Activated T-helper 1 cell treated with anti-CD3 and anti-CD28 coated beads, Interleukin-12 subunit alpha, Interleukin-12 subunit beta, Interleukin-2, Interleukin-4 antibody, amounts not matched to agents 30 ng/mL and 10 ng/mL and 1 ng/mL, durations not matched to agents 14 hours and 24 hours and 36 hours (primary cell): Measurements from ENCODE around the gene CCR4. TPM values are rescaled to one million over a fixed set of nuclear protein-coding genes. Genes with fewer than 3 reads are reported as not detected.
"Not testable (repeated sequence)": the region's sequence is repeated elsewhere in the genome, so short reads cannot be mapped to it uniquely, and the experiment has no call there.

Source experiments
- DNase-seq: peaks from one replicate; pipeline ENCODE4 v3.0.0; 2021; ENCODE audit warnings: low spot score
- H3K27ac Mint-ChIP-seq: one replicate; pipeline ENCODE4 v1.8.0; 2021; ENCODE audit warnings: mild to moderate bottlenecking, mixed read lengths
- H3K27me3 Mint-ChIP-seq: one replicate; pipeline ENCODE4 v1.8.0; 2022; ENCODE audit warnings: mild to moderate bottlenecking, moderate library complexity, mixed read lengths; ENCODE audit not compliant: insufficient read depth
- H3K36me3 Mint-ChIP-seq: one replicate; pipeline ENCODE4 v1.8.0; 2021; ENCODE audit warnings: low read depth, mixed read lengths
- H3K4me1 Mint-ChIP-seq: one replicate; pipeline ENCODE4 v1.8.0; 2021; ENCODE audit warnings: low read depth, mixed read lengths
- H3K4me3 Mint-ChIP-seq: one replicate; pipeline ENCODE4 v1.8.0; 2021; ENCODE audit warnings: mild to moderate bottlenecking, moderate library complexity, mixed read lengths
- H3K9me3 Mint-ChIP-seq: one replicate; pipeline ENCODE4 v1.8.0; 2021; ENCODE audit warnings: mixed read lengths
- intact Hi-C: fragments of 100-400 bp; cut with micrococcal nuclease; formaldehyde crosslinking; loops from one replicate; pipeline ENCODE4 v1.15.1; 2024
- total RNA-seq: library from RNA; stranded (reverse); gene quantifications from 2 replicates; pipeline ENCODE4 v1.2.3, GENCODE V29; 2022

The CCR4 gene
- total RNA-seq, 1 donor from 2014 or later, result 110 TPM

- H3K4me3 Mint-ChIP-seq, H3K9me3 Mint-ChIP-seq, DNase-seq, H3K36me3 Mint-ChIP-seq, intact Hi-C loops, H3K27ac Mint-ChIP-seq, H3K4me1 Mint-ChIP-seq, H3K27me3 Mint-ChIP-seq: not testable (repeated sequence)
Observed at GRCh38 chr3:32939531-32940284, 11.7 kb upstream of the CCR4 start.

GRCh38 chr3:32940726-32941125, 10.7 kb upstream of the CCR4 start:
- H3K27me3 Mint-ChIP-seq, result peaks cover 8% of the 10 kb centered on the region
- no peak for DNase-seq
- no peaks in the 10 kb centered on the region for H3K36me3 Mint-ChIP-seq
- no peak overlapping the region for H3K4me3 Mint-ChIP-seq
- no peaks in the 10 kb centered on the region for H3K4me1 Mint-ChIP-seq
- H3K27ac Mint-ChIP-seq, result no peak overlapping the region
- intact Hi-C loops, result no loop called here
- H3K9me3 Mint-ChIP-seq, result no peaks in the 10 kb centered on the region

- no peak for DNase-seq
- Mint-ChIP-seq H3K27ac (no peak overlapping the region), H3K9me3 (no peaks in the 10 kb centered on the region), H3K27me3 (peaks cover 10% of the 10 kb centered on the region), H3K4me3 (no peak overlapping the region), H3K36me3 (peaks cover under 1% of the 10 kb centered on the region), H3K4me1 (peaks cover 22% of the 10 kb centered on the region)
- intact Hi-C loops, result loop anchor here (5.0 kb wide), 2 partner anchors 307 to 497 kb away; partner anchors contain the start of gene UBP1
Observed at GRCh38 chr3:32945136-32945535, 6.3 kb upstream of the CCR4 start.

GRCh38 chr3:32945598-32945997, 5.8 kb upstream of the CCR4 start:
- H3K4me3 Mint-ChIP-seq, H3K27ac Mint-ChIP-seq, H3K36me3 Mint-ChIP-seq, H3K27me3 Mint-ChIP-seq, H3K9me3 Mint-ChIP-seq, DNase-seq: not testable (repeated sequence)
- H3K4me1 Mint-ChIP-seq, result peaks cover 26% of the 10 kb centered on the region
- intact Hi-C loops, result loop anchor here (5.0 kb wide), 2 partner anchors 307 to 497 kb away; partner anchors contain the start of gene UBP1

GRCh38 chr3:32946973-32947788, 4.3 kb upstream of the CCR4 start:
- no peak overlapping the region for H3K4me3 Mint-ChIP-seq
- DNase-seq, result no peak
- H3K36me3 Mint-ChIP-seq, result peaks cover 10% of the 10 kb centered on the region
- H3K27ac Mint-ChIP-seq, result peak overlapping the region; percentile 36
- H3K27me3 Mint-ChIP-seq, result peaks cover 7% of the 10 kb centered on the region
- H3K4me1 Mint-ChIP-seq, result peaks cover 41% of the 10 kb centered on the region
- H3K9me3 Mint-ChIP-seq, result no peaks in the 10 kb centered on the region
- intact Hi-C loops, result loop anchor here (1.0 to 5.0 kb wide), 10 partner anchors 13 to 495 kb away; partner anchors contain the start of genes GLB1, TMPPE and UBP1

- intact Hi-C loops, result loop anchor here (1.0 to 5.0 kb wide), 10 partner anchors 12 to 494 kb away; partner anchors contain the start of genes GLB1, TMPPE and UBP1
- Mint-ChIP-seq H3K9me3 (no peaks in the 10 kb centered on the region), H3K27ac (peak overlapping the region; percentile 44), H3K27me3 (peaks cover 2% of the 10 kb centered on the region), H3K4me1 (peaks cover 48% of the 10 kb centered on the region), H3K4me3 (no peak overlapping the region), H3K36me3 (peaks cover 13% of the 10 kb centered on the region)
- peak; percentile 83 for DNase-seq
Observed at GRCh38 chr3:32947789-32948238, 3.6 kb upstream of the CCR4 start.

GRCh38 chr3:32948625-32949445, 2.6 kb upstream of the CCR4 start:
- H3K9me3 Mint-ChIP-seq, result no peaks in the 10 kb centered on the region
- no peak for DNase-seq
- intact Hi-C loops, result loop anchor here (5.0 kb wide), 2 partner anchors 303 to 493 kb away; partner anchors contain the start of gene UBP1
- no peak overlapping the region for H3K4me3 Mint-ChIP-seq
- peaks cover 2% of the 10 kb centered on the region for H3K27me3 Mint-ChIP-seq
- H3K36me3 Mint-ChIP-seq, result peaks cover 22% of the 10 kb centered on the region
- H3K27ac Mint-ChIP-seq, result peak overlapping the region; percentile 20
- peaks cover 56% of the 10 kb centered on the region for H3K4me1 Mint-ChIP-seq

GRCh38 chr3:32950516-32950915, 928 bp upstream of the CCR4 start:
- peaks cover 68% of the 10 kb centered on the region for H3K4me1 Mint-ChIP-seq
- peaks cover 35% of the 10 kb centered on the region for H3K36me3 Mint-ChIP-seq
- H3K4me3 Mint-ChIP-seq, result peak overlapping the region; percentile 33
- no peak for DNase-seq
- H3K9me3 Mint-ChIP-seq, result no peaks in the 10 kb centered on the region
- H3K27ac Mint-ChIP-seq, result peak overlapping the region; percentile 40
- intact Hi-C loops, result no loop called here
- H3K27me3 Mint-ChIP-seq, result peaks cover 2% of the 10 kb centered on the region

GRCh38 chr3:32952369-32953077, 1.1 kb downstream of the CCR4 start:
- H3K27ac Mint-ChIP-seq, result peak overlapping the region; percentile 95
- peaks cover 67% of the 10 kb centered on the region for H3K4me1 Mint-ChIP-seq
- H3K27me3 Mint-ChIP-seq, result no peaks in the 10 kb centered on the region
- DNase-seq, result no peak
- H3K36me3 Mint-ChIP-seq, result peaks cover 38% of the 10 kb centered on the region
- H3K9me3 Mint-ChIP-seq, result no peaks in the 10 kb centered on the region
- intact Hi-C loops, result no loop called here
- peak overlapping the region; percentile 94 for H3K4me3 Mint-ChIP-seq

- Mint-ChIP-seq H3K4me3 (peak overlapping the region; percentile 94), H3K27ac (peak overlapping the region; percentile 95), H3K36me3 (peaks cover 44% of the 10 kb centered on the region), H3K27me3 (no peaks in the 10 kb centered on the region), H3K4me1 (peaks cover 65% of the 10 kb centered on the region), H3K9me3 (no peaks in the 10 kb centered on the region)
- intact Hi-C loops, result no loop called here
- no peak for DNase-seq
Observed at GRCh38 chr3:32954506-32954905, 3.1 kb downstream of the CCR4 start.

- Mint-ChIP-seq H3K36me3 (peaks cover 37% of the 10 kb centered on the region), H3K4me3 (no peak overlapping the region), H3K27ac (peak overlapping the region; percentile 73), H3K9me3 (no peaks in the 10 kb centered on the region), H3K27me3 (no peaks in the 10 kb centered on the region), H3K4me1 (peaks cover 70% of the 10 kb centered on the region)
- intact Hi-C loops, result no loop called here
- no peak for DNase-seq
Observed at GRCh38 chr3:32956750-32957570, 5.5 kb downstream of the CCR4 start.
